ENCODE measurements around the gene GMNN.

The GMNN gene

GRCh38 chr6:24832794-24833193, 58.1 kb downstream of the GMNN start:
- no peak overlapping the region for H3K4me3 Mint-ChIP-seq
- no peaks in the 10 kb centered on the region for H3K27me3 Mint-ChIP-seq
- H3K4me1 Mint-ChIP-seq: peaks cover 34% of the 10 kb centered on the region
- H3K9me3 Mint-ChIP-seq: no peaks in the 10 kb centered on the region
- no peak for DNase-seq
- H3K36me3 Mint-ChIP-seq: peaks cover 83% of the 10 kb centered on the region
- CTCF ChIA-PET: no interaction called here
- peak overlapping the region; percentile 68 for H3K27ac Mint-ChIP-seq

GRCh38 chr6:24833711-24834386, 59.1 kb downstream of the GMNN start:
- H3K36me3 Mint-ChIP-seq: peaks cover 85% of the 10 kb centered on the region

More at GRCh38 chr6:24833711-24834386, 59.1 kb downstream of the GMNN start:
- Mint-ChIP-seq H3K4me3 (no peak overlapping the region), H3K9me3 (no peaks in the 10 kb centered on the region), H3K4me1 (peaks cover 38% of the 10 kb centered on the region), H3K27ac (peak overlapping the region; percentile 80), H3K27me3 (no peaks in the 10 kb centered on the region)
- CTCF ChIA-PET: interaction anchor here (0.6 to 1.4 kb wide), 2 partner anchors 16 to 237 kb away, joined by 3 read pairs; no protein-coding TSS in a partner anchor
- DNase-seq: no peak

Data from activated naive CD4-positive, alpha-beta T cell treated with anti-CD3 and anti-CD28 coated beads, Interleukin-2, amount 10 ng/mL, durations not matched to agents 7 days and 5 days (primary cell).